Measurements from ENCODE around the gene NME7.
"Not testable (repeated sequence)": the region's sequence is repeated elsewhere in the genome, so short reads cannot be mapped to it uniquely, and the experiment has no call there.

The NME7 gene

DNA sequence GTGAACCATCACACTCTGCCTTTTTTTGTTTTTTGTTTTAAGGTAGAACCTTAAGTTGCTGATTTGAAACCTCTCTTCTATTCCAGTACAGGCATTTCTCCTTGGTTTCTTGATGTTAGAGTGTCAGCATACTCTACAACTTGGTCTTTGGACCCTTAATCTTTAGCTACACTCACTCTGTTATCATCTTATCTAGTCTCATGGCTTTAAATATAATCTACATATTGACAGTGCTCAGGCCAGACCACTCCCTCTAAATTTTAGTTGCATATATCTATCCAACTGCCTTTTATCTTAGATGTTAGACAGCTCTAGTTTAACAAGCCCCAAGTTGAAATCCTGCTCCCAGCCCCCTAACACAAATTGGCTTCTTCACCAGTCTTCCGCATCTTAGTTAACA is 22.1 kb downstream of the NME7 start:
- no peak overlapping the region for H3K4me3 ChIP-seq (ENCODE audit: low read length)
- TF ChIP-seq, protein P1, sequence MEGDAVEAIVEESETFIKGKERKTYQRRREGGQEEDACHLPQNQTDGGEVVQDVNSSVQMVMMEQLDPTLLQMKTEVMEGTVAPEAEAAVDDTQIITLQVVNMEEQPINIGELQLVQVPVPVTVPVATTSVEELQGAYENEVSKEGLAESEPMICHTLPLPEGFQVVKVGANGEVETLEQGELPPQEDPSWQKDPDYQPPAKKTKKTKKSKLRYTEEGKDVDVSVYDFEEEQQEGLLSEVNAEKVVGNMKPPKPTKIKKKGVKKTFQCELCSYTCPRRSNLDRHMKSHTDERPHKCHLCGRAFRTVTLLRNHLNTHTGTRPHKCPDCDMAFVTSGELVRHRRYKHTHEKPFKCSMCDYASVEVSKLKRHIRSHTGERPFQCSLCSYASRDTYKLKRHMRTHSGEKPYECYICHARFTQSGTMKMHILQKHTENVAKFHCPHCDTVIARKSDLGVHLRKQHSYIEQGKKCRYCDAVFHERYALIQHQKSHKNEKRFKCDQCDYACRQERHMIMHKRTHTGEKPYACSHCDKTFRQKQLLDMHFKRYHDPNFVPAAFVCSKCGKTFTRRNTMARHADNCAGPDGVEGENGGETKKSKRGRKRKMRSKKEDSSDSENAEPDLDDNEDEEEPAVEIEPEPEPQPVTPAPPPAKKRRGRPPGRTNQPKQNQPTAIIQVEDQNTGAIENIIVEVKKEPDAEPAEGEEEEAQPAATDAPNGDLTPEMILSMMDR (IDR thresholded peaks at IDR 0.05; ENCODE audit: insufficient read depth, low read depth, low read length, missing control alignments) = no peak
- no peak for DNase-seq (ENCODE audit: low read depth)

DNA sequence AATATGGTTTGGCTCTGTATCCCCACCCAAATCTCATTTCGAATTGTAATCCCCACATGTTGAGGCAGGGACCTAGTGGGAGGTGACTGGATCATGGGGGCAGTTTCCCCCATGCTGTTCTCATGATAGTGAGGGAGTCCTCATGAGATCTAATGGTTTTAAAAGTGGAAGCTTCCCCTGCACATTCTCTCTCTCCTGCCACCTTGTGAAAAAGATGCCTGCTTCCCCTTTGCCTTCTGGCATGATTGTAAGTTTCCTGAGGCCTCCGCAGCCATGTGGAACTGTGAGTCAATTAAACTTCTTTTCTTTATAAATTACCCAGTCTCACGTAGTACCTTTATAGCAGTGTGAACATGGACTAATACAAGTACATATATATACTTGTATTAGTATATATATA is 25.5 kb downstream of the NME7 start:
- H3K4me3 ChIP-seq (ENCODE audit: low read length); DNase-seq (ENCODE audit: low read depth): not testable (repeated sequence)

DNA sequence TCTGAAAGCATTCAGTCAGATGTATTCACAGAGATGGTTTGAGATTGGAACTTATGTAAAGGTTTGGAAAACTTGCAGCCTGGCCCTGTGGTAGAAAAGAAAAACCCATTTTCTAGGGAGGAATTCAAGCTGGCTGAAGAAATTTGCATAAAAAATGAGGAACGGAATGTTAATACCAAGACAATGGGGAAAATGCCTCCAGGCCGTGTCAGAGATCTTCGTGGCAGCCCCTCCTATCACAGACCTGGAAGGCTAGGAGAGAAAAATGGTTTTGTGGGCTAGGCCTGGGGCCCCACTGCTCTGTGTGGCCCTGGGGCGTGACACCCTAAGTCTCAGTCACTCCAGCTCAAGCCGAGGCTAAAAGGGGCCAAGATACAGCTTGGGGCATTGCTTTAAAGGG is 26.7 kb downstream of the NME7 start:
- no peak overlapping the region for H3K4me3 ChIP-seq (ENCODE audit: low read length)
- DNase-seq (ENCODE audit: low read depth) = no peak
- TF ChIP-seq, protein P1 (IDR thresholded peaks at IDR 0.05; ENCODE audit: insufficient read depth, low read depth, low read length, missing control alignments) = no peak

DNA sequence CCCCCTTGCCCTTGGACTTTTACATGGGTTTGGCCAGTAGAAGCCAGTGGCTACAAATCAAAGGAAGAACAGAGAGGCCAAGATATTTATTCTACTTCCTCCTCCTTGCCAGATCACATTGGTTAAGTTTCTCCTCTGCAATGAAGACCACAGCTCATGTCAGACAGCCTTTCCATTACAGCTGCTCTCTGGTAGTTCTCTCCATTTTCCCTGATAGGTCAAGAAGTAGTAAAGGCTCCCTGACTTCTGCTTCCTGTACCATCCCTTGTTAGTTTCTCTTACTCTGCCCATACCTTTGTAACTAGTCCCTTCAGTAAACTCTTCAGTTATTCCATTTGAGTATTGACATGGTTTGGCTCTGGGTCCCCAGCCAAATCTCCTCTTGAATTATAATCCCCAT is 27.8 kb downstream of the NME7 start:
- H3K4me3 ChIP-seq (ENCODE audit: low read length) = no peak overlapping the region
- DNase-seq (ENCODE audit: low read depth) = no peak
- TF ChIP-seq, protein P1 (IDR thresholded peaks at IDR 0.05; ENCODE audit: insufficient read depth, low read depth, low read length, missing control alignments) = no peak

DNA sequence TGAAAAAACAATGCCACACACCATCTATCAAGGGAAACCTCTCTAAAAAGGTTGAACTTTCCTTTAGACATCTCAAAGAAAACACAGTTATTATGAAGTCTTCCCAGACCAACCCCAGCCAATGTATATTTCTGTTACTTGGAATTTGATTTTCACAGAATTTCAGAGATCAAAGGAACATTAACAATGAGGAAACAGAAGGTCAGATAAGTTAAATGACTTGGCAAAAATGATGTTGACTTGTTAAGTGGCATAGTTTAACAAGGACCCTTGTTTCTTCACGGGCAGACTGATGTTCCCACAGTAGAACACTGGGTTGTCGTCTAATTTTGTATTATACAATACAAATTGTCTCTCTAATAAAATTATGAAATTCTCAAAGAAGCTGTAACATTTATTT is 29.0 kb downstream of the NME7 start:
- H3K4me3 ChIP-seq (ENCODE audit: low read length) = no peak overlapping the region
- TF ChIP-seq, protein P1 (IDR thresholded peaks at IDR 0.05; ENCODE audit: insufficient read depth, low read depth, low read length, missing control alignments) = no peak
- DNase-seq (ENCODE audit: low read depth) = no peak

DNA sequence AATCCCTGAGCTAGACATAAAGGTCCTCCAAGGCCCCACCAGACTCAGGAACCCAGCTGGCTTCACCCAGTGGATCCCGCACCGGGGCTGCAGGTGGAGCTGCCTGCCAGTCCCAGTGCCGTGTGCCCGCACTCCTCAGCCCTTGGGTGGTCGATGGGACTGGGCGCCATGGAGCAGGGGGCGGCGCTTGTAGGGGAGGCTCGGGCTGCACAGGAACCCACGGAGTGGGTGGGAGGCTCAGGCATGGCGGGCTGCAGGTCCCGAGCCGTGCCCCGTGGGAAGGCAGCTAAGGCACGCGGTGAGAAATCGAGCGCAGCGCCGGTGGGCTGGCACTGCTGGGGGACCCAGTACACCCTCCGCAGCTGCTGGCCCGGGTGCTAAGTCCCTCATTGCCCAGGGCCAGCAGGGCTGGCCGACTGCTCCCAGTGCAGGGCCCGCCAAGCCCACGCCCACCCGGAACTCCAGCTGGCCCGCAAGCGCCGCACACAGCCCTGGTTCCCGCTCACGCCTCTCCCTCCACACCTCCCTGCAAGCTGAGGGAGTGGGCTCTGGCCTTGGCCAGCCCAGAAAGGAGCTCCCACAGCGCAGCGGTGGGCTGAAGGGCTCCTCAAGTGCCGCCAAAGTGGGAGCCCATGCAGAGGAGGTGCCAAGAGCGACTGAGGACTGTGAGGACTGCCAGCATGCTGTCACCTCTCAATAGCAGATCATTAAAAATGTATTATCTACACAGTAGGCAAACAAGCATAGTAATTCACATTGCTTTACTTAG is 30.5 kb downstream of the NME7 start:
- not testable (repeated sequence) for H3K4me3 ChIP-seq (ENCODE audit: low read length)

DNA sequence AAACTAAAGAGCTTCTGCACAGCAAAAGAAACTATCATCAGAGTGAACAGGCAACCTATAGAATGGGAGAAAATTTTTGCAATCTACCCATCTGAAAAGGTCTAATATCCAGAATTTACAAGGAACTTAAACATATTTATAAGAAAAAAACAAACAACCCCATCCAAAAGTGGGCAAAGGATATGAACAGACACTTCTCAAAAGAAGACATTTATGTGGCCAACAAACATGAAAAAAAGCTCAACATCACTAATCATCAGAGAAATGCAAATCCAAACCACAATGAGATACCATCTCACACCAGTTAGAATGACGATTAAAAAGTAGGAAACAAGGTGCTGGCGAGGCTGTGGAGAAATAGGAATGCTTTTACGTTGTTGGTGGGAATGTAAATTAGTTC is 32.9 kb downstream of the NME7 start:
- H3K4me3 ChIP-seq (ENCODE audit: low read length); DNase-seq (ENCODE audit: low read depth): not testable (repeated sequence)

More for the DNA sequence above, 30.5 kb downstream of the NME7 start:
- not testable (repeated sequence) for DNase-seq (ENCODE audit: low read depth)

DNA sequence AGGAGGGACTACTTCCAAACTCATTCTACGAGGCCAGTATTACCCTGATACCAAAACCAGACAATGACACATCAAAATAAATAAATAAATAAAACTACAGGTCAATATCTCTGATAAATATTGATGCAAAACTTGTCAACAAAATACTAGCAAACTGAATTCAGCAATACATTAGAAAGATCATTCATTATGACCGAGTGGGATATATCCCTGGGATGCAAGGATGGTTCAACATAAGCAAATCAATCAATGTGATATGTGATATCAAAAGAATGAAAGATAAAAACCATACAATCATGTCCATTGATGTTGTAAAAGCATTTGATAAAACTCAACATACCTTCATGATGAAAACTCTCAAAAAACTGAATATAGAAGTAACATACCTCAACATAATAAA is 36.7 kb downstream of the NME7 start:
- DNase-seq (ENCODE audit: low read depth) = no peak
- H3K4me3 ChIP-seq (ENCODE audit: low read length) = no peak overlapping the region
- TF ChIP-seq, protein P1 (IDR thresholded peaks at IDR 0.05; ENCODE audit: insufficient read depth, low read depth, low read length, missing control alignments) = no peak

All from epithelial cell of esophagus (primary cell).